D721Med (cell line): ENCODE data around the gene SLC9A5.
A peak's percentile ranks its signal among the peaks of the same experiment; 100 is the strongest.

Experiments
- DNase-seq: peaks from one replicate; pipeline ENCODE4 v3.0.0; 2011; ENCODE audit warnings: low spot score; ENCODE audit not compliant: insufficient read length
- FAIRE-seq: peaks from 2 replicates; lab custom pipeline; 2011; peaks lifted over from hg19 to GRCh38; lab: Jason Lieb, UNC
- CTCF ChIP-seq: IDR thresholded peaks from 2 replicates; pipeline ENCODE4 v1.5.1; 2012; ENCODE audit warnings: mild to moderate bottlenecking, control low read depth; ENCODE audit not compliant: insufficient read depth; ENCODE audit errors: missing control alignments

SLC9A5 gene

GRCh38 chr16:67304020-67304419 is 55.2 kb downstream of the SLC9A5 start:
- FAIRE-seq (no peak), DNase-seq (no peak)
- no peak for TF ChIP-seq CTCF

- TF ChIP-seq CTCF = peak; percentile 3
- DNase-seq (no peak), FAIRE-seq (no peak)
Observed at GRCh38 chr16:67305216-67306071, 56.7 kb downstream of the SLC9A5 start.

GRCh38 chr16:67310561-67310960 is 61.8 kb downstream of the SLC9A5 start:
- FAIRE-seq (no peak), DNase-seq (no peak)
- no peak for TF ChIP-seq CTCF

- FAIRE-seq = no peak
Observed at GRCh38 chr16:67311607-67312488, 63.1 kb downstream of the SLC9A5 start.

GRCh38 chr16:67312719-67313118 is 63.9 kb downstream of the SLC9A5 start:
- TF ChIP-seq CTCF = no peak
- no peak for FAIRE-seq

More at GRCh38 chr16:67311607-67312488, 63.1 kb downstream of the SLC9A5 start:
- no peak for TF ChIP-seq CTCF
- DNase-seq = no peak

GRCh38 chr16:67317853-67318252 is 69.1 kb downstream of the SLC9A5 start:
- FAIRE-seq (no peak), DNase-seq (no peak)
- no peak for TF ChIP-seq CTCF

More at GRCh38 chr16:67312719-67313118, 63.9 kb downstream of the SLC9A5 start:
- DNase-seq = no peak
